Osteocyte (in vitro differentiated cells): ENCODE measurements around the gene MAP3K14. TPM values are rescaled to one million over a fixed set of nuclear protein-coding genes. Genes with fewer than 3 reads are reported as not detected.
A peak's percentile ranks its signal among the peaks of the same experiment; 100 is the strongest.

Experiments
- DNase-seq: peaks from one replicate; pipeline ENCODE4 v3.0.0; 2021; ENCODE audit warnings: mixed read lengths; ENCODE audit not compliant: unreplicated experiment; ENCODE audit errors: extremely low spot score
- H3K27ac Mint-ChIP-seq: one replicate; pipeline ENCODE4 v1.8.0; 2021; ENCODE audit warnings: mild to moderate bottlenecking, mixed read lengths; ENCODE audit not compliant: unreplicated experiment
- H3K27me3 Mint-ChIP-seq: one replicate; pipeline ENCODE4 v1.8.0; 2021; ENCODE audit warnings: mixed read lengths; ENCODE audit not compliant: unreplicated experiment
- H3K36me3 Mint-ChIP-seq: one replicate; pipeline ENCODE4 v1.8.0; 2021; ENCODE audit warnings: mixed read lengths; ENCODE audit not compliant: unreplicated experiment
- H3K4me1 Mint-ChIP-seq: one replicate; pipeline ENCODE4 v1.8.0; 2021; ENCODE audit warnings: mixed read lengths; ENCODE audit not compliant: unreplicated experiment
- H3K4me3 Mint-ChIP-seq: one replicate; pipeline ENCODE4 v1.8.0; 2021; ENCODE audit warnings: mild to moderate bottlenecking, moderate library complexity, mixed read lengths; ENCODE audit not compliant: unreplicated experiment
- H3K9me3 Mint-ChIP-seq: one replicate; pipeline ENCODE4 v1.8.0; 2021; ENCODE audit warnings: mixed read lengths; ENCODE audit not compliant: unreplicated experiment
- total RNA-seq: library from RNA; stranded (reverse); gene quantifications from 2 replicates; pipeline ENCODE4 v1.2.1, GENCODE V29; 2021
- TF ChIP-seq, protein P1 (sequence below): fragments of 200-600 bp; sonication (generic); IDR thresholded peaks from 2 replicates; pipeline ENCODE4 v1.5.0; 2021; ENCODE audit warnings: antibody characterized with exemption, mild to moderate bottlenecking, moderate library complexity

The MAP3K14 gene
- total RNA-seq, 1 donor from 2014 or later = 13.2 TPM

- Mint-ChIP-seq H3K4me1 (peaks cover 71% of the 10 kb centered on the region), H3K36me3 (peaks cover 13% of the 10 kb centered on the region)
Observed at GRCh38 chr17:45309400-45309799, 7.4 kb downstream of the MAP3K14 start.

DNA sequence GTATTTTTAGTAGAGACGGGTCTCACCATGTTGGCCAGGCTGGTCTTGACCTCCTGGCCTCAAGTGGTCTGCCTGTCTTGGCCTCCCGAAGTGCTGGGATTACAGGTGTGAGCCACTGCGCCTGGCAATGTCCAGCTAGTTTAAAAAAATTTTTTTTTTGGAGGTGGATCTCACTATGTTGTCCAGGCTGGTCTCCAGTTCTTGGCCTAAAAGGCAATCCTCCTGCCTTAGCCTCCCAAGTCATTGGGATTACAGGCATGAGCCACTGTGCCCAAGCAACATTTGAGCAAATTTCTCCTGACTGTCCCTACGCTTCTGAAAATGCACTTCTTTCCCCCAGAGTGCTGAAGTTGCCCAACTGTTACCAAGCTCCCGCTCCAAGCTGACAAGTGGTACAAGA lies 8.0 kb downstream of the MAP3K14 start:
- H3K4me1 Mint-ChIP-seq = peaks cover 65% of the 10 kb centered on the region
- no peaks in the 10 kb centered on the region for H3K27me3 Mint-ChIP-seq

More at GRCh38 chr17:45309400-45309799, 7.4 kb downstream of the MAP3K14 start:
- H3K27ac Mint-ChIP-seq = no peak overlapping the region
- H3K27me3 Mint-ChIP-seq = no peaks in the 10 kb centered on the region
- DNase-seq = no peak
- H3K9me3 Mint-ChIP-seq = no peaks in the 10 kb centered on the region
- H3K4me3 Mint-ChIP-seq = no peak overlapping the region
- TF ChIP-seq, protein P1, sequence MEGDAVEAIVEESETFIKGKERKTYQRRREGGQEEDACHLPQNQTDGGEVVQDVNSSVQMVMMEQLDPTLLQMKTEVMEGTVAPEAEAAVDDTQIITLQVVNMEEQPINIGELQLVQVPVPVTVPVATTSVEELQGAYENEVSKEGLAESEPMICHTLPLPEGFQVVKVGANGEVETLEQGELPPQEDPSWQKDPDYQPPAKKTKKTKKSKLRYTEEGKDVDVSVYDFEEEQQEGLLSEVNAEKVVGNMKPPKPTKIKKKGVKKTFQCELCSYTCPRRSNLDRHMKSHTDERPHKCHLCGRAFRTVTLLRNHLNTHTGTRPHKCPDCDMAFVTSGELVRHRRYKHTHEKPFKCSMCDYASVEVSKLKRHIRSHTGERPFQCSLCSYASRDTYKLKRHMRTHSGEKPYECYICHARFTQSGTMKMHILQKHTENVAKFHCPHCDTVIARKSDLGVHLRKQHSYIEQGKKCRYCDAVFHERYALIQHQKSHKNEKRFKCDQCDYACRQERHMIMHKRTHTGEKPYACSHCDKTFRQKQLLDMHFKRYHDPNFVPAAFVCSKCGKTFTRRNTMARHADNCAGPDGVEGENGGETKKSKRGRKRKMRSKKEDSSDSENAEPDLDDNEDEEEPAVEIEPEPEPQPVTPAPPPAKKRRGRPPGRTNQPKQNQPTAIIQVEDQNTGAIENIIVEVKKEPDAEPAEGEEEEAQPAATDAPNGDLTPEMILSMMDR = no peak

DNA sequence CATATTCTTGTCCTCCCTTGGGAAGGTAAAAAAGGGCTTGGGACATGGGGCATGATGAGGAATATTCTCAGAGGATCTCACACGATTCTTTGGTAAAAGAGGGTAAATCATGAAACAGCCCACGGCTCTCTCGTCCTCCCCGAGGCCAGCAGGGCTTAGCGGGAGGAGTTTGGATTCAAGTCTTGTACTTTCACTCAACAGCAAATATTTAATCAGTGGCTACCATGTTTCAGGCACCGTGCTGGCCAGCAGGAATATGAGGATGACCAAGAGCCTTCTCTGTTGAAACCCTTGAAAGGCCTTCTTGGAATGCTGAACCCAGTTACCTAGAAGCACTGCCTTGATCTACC lies 8.8 kb downstream of the MAP3K14 start:
- no peak for DNase-seq
- no peaks in the 10 kb centered on the region for H3K9me3 Mint-ChIP-seq
- H3K36me3 Mint-ChIP-seq = peaks cover 13% of the 10 kb centered on the region
- H3K4me1 Mint-ChIP-seq = peaks cover 63% of the 10 kb centered on the region
- H3K4me3 Mint-ChIP-seq = no peak overlapping the region
- H3K27me3 Mint-ChIP-seq = no peaks in the 10 kb centered on the region
- TF ChIP-seq, protein P1 = no peak
- H3K27ac Mint-ChIP-seq = peak overlapping the region; percentile 70

More for the DNA sequence above, 8.0 kb downstream of the MAP3K14 start:
- Mint-ChIP-seq H3K4me3 (no peak overlapping the region), H3K36me3 (peaks cover 13% of the 10 kb centered on the region), H3K27ac (no peak overlapping the region), H3K9me3 (no peaks in the 10 kb centered on the region)
- TF ChIP-seq, protein P1 = no peak
- DNase-seq = no peak

GRCh38 chr17:45307290-45308015 lies 9.4 kb downstream of the MAP3K14 start:
- peak overlapping the region; percentile 70 for H3K27ac Mint-ChIP-seq
- H3K4me3 Mint-ChIP-seq = no peak overlapping the region
- no peak for DNase-seq
- peaks cover 63% of the 10 kb centered on the region for H3K4me1 Mint-ChIP-seq
- no peaks in the 10 kb centered on the region for H3K27me3 Mint-ChIP-seq
- H3K36me3 Mint-ChIP-seq = peaks cover 13% of the 10 kb centered on the region
- H3K9me3 Mint-ChIP-seq = no peaks in the 10 kb centered on the region
- TF ChIP-seq, protein P1 = no peak

- Mint-ChIP-seq H3K4me3 (no peak overlapping the region), H3K4me1 (peaks cover 56% of the 10 kb centered on the region), H3K36me3 (peaks cover 13% of the 10 kb centered on the region), H3K9me3 (no peaks in the 10 kb centered on the region), H3K27me3 (no peaks in the 10 kb centered on the region), H3K27ac (no peak overlapping the region)
- TF ChIP-seq, protein P1 = no peak
- no peak for DNase-seq
Observed at GRCh38 chr17:45306623-45307022, 10.2 kb downstream of the MAP3K14 start.
